Embryonic facial prominence (tissue), 1 donor: ENCODE measurements around the gene SLC25A51.

ENCODE experiments used
- DNase-seq: peaks from one replicate; pipeline ENCODE4 v3.0.0-alpha.2; 2016; ENCODE audit errors: extremely low spot score

Gene SLC25A51

DNA sequence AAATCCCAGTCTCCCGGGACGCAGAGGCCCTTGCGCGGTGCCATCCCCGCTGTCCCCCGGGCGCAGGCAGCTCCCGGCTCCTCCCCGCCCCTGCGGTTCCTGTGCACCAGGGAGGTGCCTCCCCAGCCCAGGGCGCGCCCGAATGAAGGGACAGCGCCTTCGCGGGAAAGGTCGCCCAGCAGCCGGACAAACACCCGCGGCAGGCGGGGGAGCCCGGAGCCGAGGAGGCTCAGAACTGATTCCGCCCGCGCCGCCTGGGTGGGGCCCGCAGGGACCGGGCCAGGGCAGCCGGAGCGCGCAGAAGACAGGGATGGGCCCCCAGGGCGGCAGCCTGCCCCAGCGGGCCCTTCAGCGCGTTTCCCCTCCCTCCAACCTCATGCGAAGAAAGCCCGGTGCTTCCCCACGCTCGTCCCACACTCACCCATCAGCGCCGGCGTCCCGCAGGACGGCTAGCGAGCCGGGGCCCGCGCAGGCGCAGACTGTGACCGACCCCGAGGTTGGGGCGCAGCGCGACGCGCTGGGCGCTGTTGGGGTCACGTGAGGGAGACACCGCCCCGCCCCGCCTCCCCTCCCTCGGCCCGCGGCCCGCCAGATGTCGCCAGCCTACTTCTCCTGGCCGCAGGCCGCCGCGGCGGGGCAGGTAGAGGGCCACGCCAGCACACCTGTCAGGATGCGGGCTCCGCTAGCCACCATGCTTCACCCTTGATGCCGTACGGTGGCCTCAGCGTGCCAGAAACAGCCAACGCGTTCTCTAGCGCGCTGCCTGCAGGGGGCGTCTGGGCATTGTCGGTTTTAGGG is at the start of gene SLC25A51:
TSS of gene SLC25A51 (minus strand) at position 481 of the 798 bp plus-strand sequence. CDS start 15,577 bp downstream, outside the sequence.
- DNase-seq, result peak; percentile 74

DNA sequence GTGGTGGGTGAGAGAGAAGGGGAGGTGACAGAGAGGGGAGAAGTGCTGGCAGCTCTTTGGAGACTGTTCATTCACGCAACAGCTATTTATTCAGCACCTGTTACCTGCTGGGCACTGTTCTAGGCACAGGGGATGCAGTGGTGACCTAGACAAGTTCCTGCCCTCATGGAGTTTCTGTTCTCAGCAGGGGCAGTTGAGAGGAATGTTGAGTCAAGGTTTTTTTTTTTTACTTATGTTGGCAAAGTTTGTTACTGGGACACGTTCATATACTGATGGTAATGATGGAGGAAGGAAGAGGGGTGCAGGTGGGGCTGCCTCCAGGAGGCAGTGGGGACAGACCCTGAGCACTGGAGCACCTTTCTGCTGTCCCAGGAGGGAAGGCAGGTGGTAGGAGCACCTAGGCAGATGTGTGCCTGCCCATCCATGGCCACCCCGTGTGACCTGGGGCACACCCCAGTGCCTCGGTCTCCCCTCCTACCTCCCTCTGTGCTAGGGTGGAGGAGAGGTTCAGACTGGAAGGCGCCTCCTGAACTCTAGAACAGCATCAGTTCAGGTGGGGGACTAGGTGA is 49.4 kb upstream of the SLC25A51 start:
- no peak for DNase-seq

- DNase-seq, result no peak
These were observed 48.8 kb upstream of the SLC25A51 start for GRCh38 chr9:37952731-37953130.

DNA sequence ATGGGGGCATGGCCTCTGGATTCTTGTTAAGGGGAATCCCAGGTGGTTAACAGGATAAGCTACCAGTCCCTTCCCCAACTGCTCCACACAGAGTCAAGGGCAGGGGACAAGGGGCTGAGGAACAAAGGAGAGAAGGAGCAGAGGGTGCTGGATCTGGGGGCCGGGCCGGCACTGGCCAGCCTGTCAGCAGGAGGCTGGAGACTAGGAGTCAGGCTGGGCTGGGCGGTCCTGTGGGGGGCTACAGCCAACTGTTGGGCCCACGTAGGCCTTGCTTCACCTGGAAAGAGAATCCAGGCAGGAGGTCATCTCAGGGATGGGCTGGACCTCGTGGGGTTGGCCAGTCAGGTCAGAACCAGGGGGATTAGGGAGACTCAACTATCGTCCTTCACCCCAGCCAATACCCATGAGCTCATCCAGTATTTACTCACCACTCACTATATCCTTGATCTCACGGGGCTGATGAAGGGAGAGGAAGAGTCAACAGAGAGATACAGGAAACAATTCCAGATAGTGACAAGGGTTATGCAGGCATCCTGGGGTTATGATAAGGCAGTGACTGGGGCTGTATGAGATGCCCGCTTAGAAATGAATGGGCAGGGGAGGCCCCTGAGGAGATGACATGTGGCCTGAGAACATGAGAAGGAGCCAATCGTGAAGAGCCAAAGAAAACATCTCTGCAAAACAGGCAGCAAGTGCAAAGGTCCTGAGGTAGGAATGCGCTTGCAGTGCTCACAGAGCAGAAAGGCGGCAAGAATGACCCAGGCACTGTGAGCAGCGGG is 47.9 kb upstream of the SLC25A51 start:
- no peak for DNase-seq

DNA sequence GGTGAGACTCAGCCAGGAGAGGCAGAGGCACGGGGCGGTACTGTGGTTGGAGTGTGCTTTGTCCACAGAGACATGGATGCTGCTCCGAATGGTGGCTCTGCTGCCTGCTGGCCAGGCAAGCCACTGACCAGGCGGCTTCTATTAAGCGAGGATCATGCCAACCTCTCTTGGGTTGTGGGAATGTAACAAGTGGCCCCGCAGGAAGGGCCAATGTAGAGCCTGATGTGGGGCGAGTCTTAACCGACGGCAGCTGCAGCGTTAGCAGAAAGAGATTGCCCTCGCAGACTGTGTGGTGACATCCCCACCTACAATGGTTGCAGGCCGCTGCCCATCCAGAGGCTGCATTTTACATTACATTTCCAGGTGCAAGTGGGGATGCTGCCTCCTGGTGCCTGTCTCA is 46.6 kb upstream of the SLC25A51 start:
- DNase-seq, result no peak

DNA sequence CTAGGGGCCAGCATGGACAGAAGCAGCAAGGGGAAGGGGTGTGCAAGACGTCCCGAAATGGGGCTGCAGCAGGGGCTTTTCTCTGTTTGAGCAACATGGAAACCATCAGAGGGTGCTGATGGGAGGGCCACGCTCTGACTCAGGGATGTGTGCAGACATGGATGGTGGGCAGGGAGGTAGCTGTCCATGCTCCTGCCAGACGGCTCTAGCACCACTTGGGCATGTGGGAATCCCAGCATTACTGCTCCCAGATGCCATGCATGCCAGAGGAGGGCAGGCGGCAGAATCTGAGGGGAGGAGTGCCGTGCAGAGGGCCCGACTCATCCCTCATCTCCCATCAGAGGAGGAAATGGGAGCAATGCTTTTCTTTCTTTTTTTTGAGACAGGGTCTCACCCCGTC is 45.6 kb upstream of the SLC25A51 start:
- no peak for DNase-seq

GRCh38 chr9:37948417-37948980 is 44.6 kb upstream of the SLC25A51 start:
- no peak for DNase-seq

DNA sequence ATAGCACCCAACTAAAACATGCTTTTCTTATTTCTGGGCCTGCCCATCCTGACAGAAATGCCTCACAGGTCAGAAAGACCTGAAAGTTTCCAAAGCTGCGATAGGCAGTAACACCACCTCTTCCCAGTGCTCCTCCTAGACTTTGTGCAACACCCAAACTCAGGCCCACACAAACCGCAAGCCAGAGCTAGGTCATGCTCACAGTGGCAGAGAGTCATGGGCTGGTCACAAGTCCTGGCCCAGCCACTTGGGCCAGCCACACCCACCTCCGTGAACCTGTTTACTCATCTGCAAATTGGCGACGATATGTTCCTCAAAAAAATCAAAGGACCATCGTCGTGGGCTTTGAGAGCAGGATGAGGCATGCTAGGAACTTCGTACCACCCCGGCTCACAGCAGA is 44.0 kb upstream of the SLC25A51 start:
- DNase-seq, result no peak

- DNase-seq, result no peak
These were observed 43.5 kb upstream of the SLC25A51 start for GRCh38 chr9:37947471-37947870.

DNA sequence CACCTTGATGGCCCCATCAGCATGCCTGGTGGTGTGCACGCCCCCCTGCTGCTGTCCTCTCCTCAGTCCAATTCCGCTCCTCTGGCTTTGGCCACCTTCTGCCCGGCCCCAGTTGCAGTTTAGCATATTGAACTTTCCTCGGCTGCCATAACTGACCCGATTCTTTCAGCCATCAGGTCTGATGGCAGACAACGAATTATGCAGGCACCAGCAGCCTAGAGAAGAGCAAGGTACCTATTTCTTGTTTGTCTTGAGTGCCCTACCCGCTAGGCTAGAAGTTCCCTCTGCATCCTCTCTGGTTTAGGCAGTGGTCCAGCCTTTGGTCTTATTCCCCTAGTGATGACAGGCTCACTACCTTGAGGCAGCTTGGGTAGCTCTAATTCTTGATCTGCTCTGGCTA is 43.0 kb upstream of the SLC25A51 start:
- no peak for DNase-seq

- no peak for DNase-seq
These were observed 42.1 kb upstream of the SLC25A51 start for GRCh38 chr9:37946041-37946440.

GRCh38 chr9:37944671-37945481 is 40.9 kb upstream of the SLC25A51 start:
- no peak for DNase-seq

- no peak for DNase-seq
These were observed 40.3 kb upstream of the SLC25A51 start for GRCh38 chr9:37944266-37944650.

DNA sequence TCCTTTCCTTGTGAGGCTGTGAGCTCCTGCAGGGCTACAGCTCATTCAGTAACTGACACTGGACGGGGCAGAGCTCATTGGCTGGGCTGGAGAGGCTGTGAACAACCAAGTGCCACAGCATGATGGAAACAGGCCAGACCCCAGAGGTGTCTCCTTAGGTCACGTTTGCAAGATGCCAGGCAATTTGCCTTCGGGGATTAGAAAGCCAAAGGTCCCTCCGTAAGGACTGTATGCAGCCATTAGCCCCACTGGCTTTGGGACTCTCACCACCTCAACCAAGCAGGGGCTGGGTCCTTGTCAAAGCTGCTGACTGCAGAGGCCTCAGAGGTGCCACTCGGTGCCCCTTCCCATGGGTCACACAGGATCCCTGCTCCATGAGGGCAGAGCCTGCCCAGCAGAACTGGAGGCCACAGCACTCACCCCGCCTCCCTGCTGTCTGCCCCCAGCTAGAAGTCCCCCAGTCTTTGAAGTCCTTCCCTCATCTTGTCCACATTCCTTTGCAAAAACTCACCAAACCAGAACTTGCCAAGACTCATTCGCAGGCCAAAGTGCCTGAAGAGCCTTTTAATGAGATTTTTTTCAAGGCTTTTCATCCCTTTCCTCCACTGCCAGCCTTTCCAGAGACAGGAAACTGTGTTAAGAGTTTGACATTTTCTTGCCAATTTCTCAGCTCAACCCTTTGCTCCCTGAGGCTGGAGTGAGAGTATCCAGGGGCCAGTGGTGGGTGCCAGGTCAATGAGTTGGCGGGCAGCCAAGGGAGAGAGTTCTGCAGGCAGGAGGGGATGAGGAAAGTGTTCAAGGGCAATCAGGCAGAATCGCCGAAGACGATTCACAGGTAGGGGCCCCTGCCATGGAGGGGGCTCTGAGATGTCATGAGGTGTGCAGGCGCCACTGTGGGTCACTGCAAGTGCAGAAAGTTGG is 39.7 kb upstream of the SLC25A51 start:
- no peak for DNase-seq

- no peak for DNase-seq
These were observed 38.9 kb upstream of the SLC25A51 start for GRCh38 chr9:37942621-37943344.

- DNase-seq, result no peak
These were observed 37.3 kb upstream of the SLC25A51 start for GRCh38 chr9:37941253-37941652.

DNA sequence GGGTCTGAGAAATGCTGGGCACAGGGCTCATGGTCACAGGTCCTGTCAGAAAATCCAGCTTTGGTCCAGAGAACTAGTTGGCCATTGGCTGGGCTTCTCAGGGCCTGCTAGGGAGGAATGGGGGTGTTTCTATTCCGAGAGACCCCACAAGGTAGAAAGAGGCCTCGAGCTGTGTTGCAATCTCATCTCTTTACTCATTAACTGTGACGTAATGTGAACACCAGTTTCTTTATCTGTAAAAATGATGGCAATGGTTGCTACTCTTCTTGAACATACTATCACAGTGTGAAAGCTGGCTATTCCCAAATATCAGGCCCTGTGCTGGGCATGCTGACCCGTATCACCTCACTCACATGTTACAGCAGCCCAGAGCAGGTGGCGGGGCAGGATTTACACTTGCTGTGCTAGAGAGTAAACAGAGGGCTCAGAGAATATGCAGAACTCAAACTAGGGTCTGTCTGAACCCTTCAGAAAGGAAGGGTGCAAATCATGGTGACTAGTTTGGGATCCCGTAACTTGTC is 35.7 kb upstream of the SLC25A51 start:
- no peak for DNase-seq

- DNase-seq, result no peak
These were observed 34.4 kb upstream of the SLC25A51 start for GRCh38 chr9:37938121-37938891.

GRCh38 chr9:37937366-37937765 is 33.4 kb upstream of the SLC25A51 start:
- DNase-seq, result no peak
